Endothelial cell of umbilical vein (primary cell): Measurements from ENCODE around the gene INSC. TPM values are rescaled to one million over a fixed set of nuclear protein-coding genes. Genes with fewer than 3 reads are reported as not detected.

Experiments used
- BruUV-seq: library from RNA; stranded (reverse); fragments of 400-500 nt; replicated peaks from 2 replicates; lab custom pipeline; 2021; lab: Mats Ljungman, UMichigan
- CTCF ChIA-PET: fragments of 300-600, 350-600 bp; sonication (Branson Sonifier 250); formaldehyde crosslinking; loops from one replicate; lab custom pipeline; 2021; ENCODE audit warnings: antibody characterized with exemption, inconsistent platforms; lab: Charles Lee
- POLR2A ChIA-PET: fragments of 300-600, 350-600 bp; sonication (Branson Sonifier 250); formaldehyde crosslinking; loops from one replicate; lab custom pipeline; 2021; ENCODE audit warnings: antibody characterized with exemption, inconsistent platforms; lab: Charles Lee
- DNase-seq: peaks from one replicate; pipeline ENCODE4 v3.0.0-alpha.2; 2011; ENCODE audit warnings: low read depth, low spot score
- FAIRE-seq: peaks from 2 replicates; lab custom pipeline; 2011; peaks lifted over from hg19 to GRCh38; lab: Jason Lieb, UNC
- H2AFZ ChIP-seq: 2 replicates; pipeline ENCODE4 v1.6.0; 2012; ENCODE audit warnings: low read depth, low read length, control low read depth, inconsistent platforms
- H3K27ac ChIP-seq: 2 replicates; pipeline ENCODE4 v1.5.1; 2011; ENCODE audit warnings: low read depth, mild to moderate bottlenecking, control low read depth, low read length, moderate library complexity; ENCODE audit not compliant: insufficient read depth
- H3K27me3 ChIP-seq, 2 experiments: 2 replicates each; pipeline versions ENCODE4 v1.6.0 to v1.6.1; 2011; ENCODE audit warnings: low read length in 2 of 2, mixed read lengths in 1 of 2; ENCODE audit not compliant: control insufficient read depth in 2 of 2, insufficient read depth in 2 of 2
- H3K36me3 ChIP-seq, 2 experiments: 2 replicates in 1 of 2; 3 replicates in 1 of 2; pipeline ENCODE4 v1.5.1; 2011; ENCODE audit warnings: low read length in 2 of 2, mild to moderate bottlenecking in 1 of 2, moderate library complexity in 1 of 2; ENCODE audit not compliant: control insufficient read depth in 2 of 2, insufficient read depth in 2 of 2; ENCODE audit errors: extremely low read depth in 1 of 2
- H3K4me1 ChIP-seq: 3 replicates; pipeline ENCODE4 v1.5.1; 2011; ENCODE audit warnings: mild to moderate bottlenecking, low read length; ENCODE audit not compliant: control insufficient read depth, insufficient read depth; ENCODE audit errors: extremely low read depth
- H3K4me2 ChIP-seq: 2 replicates; pipeline ENCODE4 v1.6.1; 2011; ENCODE audit warnings: low read length, control low read depth, mixed read lengths; ENCODE audit not compliant: insufficient read depth
- H3K4me3 ChIP-seq, 3 experiments: fragments of 200-600 bp in 1 of 3; sonication (generic), shearing (Covaris generic) in 1 of 3; replicated peaks in 1 of 3; 2 replicates each; pipeline ENCODE4 v1.5.1; 2011 to 2016; ENCODE audit warnings: control low read depth in 3 of 3, low read length in 3 of 3, mild to moderate bottlenecking in 2 of 3, inconsistent platforms in 1 of 3, low read depth in 1 of 3, moderate library complexity in 1 of 3; ENCODE audit not compliant: insufficient read depth in 1 of 3
- H3K79me2 ChIP-seq: 2 replicates; pipeline ENCODE4 v1.6.0; 2012; ENCODE audit warnings: low read length, inconsistent platforms; ENCODE audit not compliant: control insufficient read depth, insufficient read depth
- H3K9ac ChIP-seq: replicated peaks from 2 replicates; pipeline ENCODE3; 2011; ENCODE audit warnings: low read length, control low read depth; ENCODE audit not compliant: insufficient read depth; ENCODE audit errors: extremely low read depth
- H3K9me1 ChIP-seq: replicated peaks from 3 replicates; pipeline ENCODE4 v1.6.0; 2011; ENCODE audit warnings: mild to moderate bottlenecking, low read length; ENCODE audit not compliant: control insufficient read depth, insufficient read depth; ENCODE audit errors: extremely low read depth
- H3K9me3 ChIP-seq: replicated peaks from 2 replicates; pipeline ENCODE4 v1.5.1; 2012; ENCODE audit warnings: low read length, inconsistent platforms; ENCODE audit not compliant: control insufficient read depth, insufficient read depth
- H4K20me1 ChIP-seq: replicated peaks from 2 replicates; pipeline ENCODE3; 2011; ENCODE audit warnings: mild to moderate bottlenecking, low read length; ENCODE audit not compliant: control insufficient read depth, insufficient read depth; ENCODE audit errors: extremely low read depth
- EZH2 ChIP-seq: IDR thresholded peaks from 2 replicates; pipeline ENCODE4 v1.6.1; 2012; ENCODE audit warnings: borderline replicate concordance, low read depth, mild to moderate bottlenecking, moderate library complexity, low read length, inconsistent platforms; ENCODE audit not compliant: severe bottlenecking
- FOS ChIP-seq: IDR thresholded peaks from 2 replicates; pipeline ENCODE4 v1.6.1; 2011; ENCODE audit warnings: mild to moderate bottlenecking, low read length, moderate library complexity, borderline replicate concordance; ENCODE audit not compliant: insufficient read depth
- GATA2 ChIP-seq: IDR thresholded peaks from 2 replicates; pipeline ENCODE4 v1.7.0; 2011; ENCODE audit warnings: low read depth, mild to moderate bottlenecking, moderate library complexity, mixed read lengths, low read length; ENCODE audit not compliant: insufficient read length, insufficient read depth
- JUN ChIP-seq: IDR thresholded peaks from 2 replicates; pipeline ENCODE4 v1.6.1; 2011; ENCODE audit warnings: borderline replicate concordance, low read depth; ENCODE audit not compliant: insufficient read length, insufficient read depth
- MYC ChIP-seq: IDR thresholded peaks from one replicate; pipeline ENCODE4 v1.6.1; 2011; ENCODE audit warnings: mild to moderate bottlenecking, low read depth, low read length
- POLR2A ChIP-seq: IDR thresholded peaks from 2 replicates; pipeline ENCODE4 v1.6.1; 2012; ENCODE audit warnings: low read depth, mild to moderate bottlenecking, control low read depth, low read length
- POLR2AphosphoS5 ChIP-seq: IDR thresholded peaks from 2 replicates; pipeline ENCODE4 v1.6.1; 2012; ENCODE audit warnings: low read depth, mild to moderate bottlenecking, control low read depth, low read length, moderate library complexity; ENCODE audit not compliant: insufficient read depth
- dilution Hi-C: fragments of 300-500 bp; cut with MboI; formaldehyde crosslinking; loops from one replicate; pipeline ENCODE4 v1.15.0; 2019; ENCODE audit warnings: low sequenced_read_pairs; ENCODE audit not compliant: extremely low pct_ligation_motif_present
- intact Hi-C: fragments of 100-400 bp; cut with micrococcal nuclease; formaldehyde crosslinking; loops from one replicate; pipeline ENCODE4 v1.10.0; 2022
- polyA plus RNA-seq, 4 experiments: library from polyadenylated mRNA; depleted of rRNA in 3 of 4; stranded (reverse) in 3 of 4; unstranded in 1 of 4; fragments of >200 nt; gene quantifications; 2 replicates each; pipeline versions ENCODE4 v1.2.1 to v1.2.3, GENCODE V29; 2011 to 2012; ENCODE audit warnings: missing spikeins in 1 of 4
- total RNA-seq: library from RNA; stranded (reverse); gene quantifications from 2 replicates; pipeline ENCODE4 v1.2.3, GENCODE V29; 2021
- TF ChIP-seq, protein P1 (sequence below), 2 donors: IDR thresholded peaks; 1 replicate in 1 of 2; 2 replicates in 1 of 2; pipeline ENCODE4 v1.5.1; 2011; ENCODE audit warnings: low read length in 2 of 2, mild to moderate bottlenecking in 2 of 2, moderate library complexity in 2 of 2, control low read depth in 1 of 2, inconsistent platforms in 1 of 2, low read depth in 1 of 2; ENCODE audit not compliant: insufficient read depth in 1 of 2; ENCODE audit errors: extremely low read depth in 1 of 2
- TF ChIP-seq, protein P2 (sequence below): IDR thresholded peaks from 2 replicates; pipeline ENCODE4 v1.6.1; 2011; ENCODE audit not compliant: insufficient read depth, insufficient read length

INSC gene
- total and polyA plus RNA-seq, 2 donors (not counting 3 experiments of a cell fraction or from before 2014, with no cell fraction given) = not detected

DNA sequence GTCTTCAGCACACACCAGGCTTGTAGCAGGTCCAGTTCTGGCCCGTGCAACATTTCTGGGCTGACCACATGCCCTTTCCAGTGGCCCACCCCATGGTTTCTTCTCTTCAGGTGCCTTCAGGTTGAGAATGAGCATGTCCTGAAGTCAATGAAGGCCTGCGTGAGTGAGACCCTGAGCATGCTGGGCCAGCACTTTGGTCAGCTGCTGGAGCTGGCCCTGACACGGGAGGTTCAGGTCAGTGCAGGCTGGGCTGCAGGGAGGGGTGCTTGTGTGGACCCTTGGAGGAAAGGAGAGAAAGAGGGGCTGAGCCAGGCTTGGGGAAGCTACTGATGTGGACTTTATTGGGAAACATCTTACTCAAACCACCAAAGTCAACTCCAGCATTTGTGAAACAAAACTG is 63.5 kb downstream of the INSC start:
- DNase-seq (no peak), FAIRE-seq (no peak)
- no peaks in the 10 kb centered on the region for H3K4me1 ChIP-seq
- no peaks in the 10 kb centered on the region for H3K9me3 ChIP-seq
- H3K4me3 ChIP-seq = no peak overlapping the region
- TF ChIP-seq, protein P1, sequence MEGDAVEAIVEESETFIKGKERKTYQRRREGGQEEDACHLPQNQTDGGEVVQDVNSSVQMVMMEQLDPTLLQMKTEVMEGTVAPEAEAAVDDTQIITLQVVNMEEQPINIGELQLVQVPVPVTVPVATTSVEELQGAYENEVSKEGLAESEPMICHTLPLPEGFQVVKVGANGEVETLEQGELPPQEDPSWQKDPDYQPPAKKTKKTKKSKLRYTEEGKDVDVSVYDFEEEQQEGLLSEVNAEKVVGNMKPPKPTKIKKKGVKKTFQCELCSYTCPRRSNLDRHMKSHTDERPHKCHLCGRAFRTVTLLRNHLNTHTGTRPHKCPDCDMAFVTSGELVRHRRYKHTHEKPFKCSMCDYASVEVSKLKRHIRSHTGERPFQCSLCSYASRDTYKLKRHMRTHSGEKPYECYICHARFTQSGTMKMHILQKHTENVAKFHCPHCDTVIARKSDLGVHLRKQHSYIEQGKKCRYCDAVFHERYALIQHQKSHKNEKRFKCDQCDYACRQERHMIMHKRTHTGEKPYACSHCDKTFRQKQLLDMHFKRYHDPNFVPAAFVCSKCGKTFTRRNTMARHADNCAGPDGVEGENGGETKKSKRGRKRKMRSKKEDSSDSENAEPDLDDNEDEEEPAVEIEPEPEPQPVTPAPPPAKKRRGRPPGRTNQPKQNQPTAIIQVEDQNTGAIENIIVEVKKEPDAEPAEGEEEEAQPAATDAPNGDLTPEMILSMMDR (IDR thresholded peaks at IDR 0.05; ENCODE audit: extremely low read depth in 1 of 2, insufficient read depth in 1 of 2, low read depth in 1 of 2, low read length in 2 of 2) = no peak
- no peak for TF ChIP-seq FOS
- no peak for TF ChIP-seq MYC
- TF ChIP-seq JUN = no peak
- TF ChIP-seq POLR2A = no peak
- TF ChIP-seq POLR2AphosphoS5 = no peak
- no peak for TF ChIP-seq GATA2
- no peak for TF ChIP-seq EZH2
- TF ChIP-seq, protein P2, sequence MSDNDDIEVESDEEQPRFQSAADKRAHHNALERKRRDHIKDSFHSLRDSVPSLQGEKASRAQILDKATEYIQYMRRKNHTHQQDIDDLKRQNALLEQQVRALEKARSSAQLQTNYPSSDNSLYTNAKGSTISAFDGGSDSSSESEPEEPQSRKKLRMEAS = no peak
- H3K27ac ChIP-seq = no peak overlapping the region
- H3K4me2 ChIP-seq = no peak overlapping the region
- H3K9ac ChIP-seq = no peak overlapping the region
- dilution Hi-C loops = no loop called here
- no peak overlapping the region for H2AFZ ChIP-seq
- ChIA-PET CTCF (no interaction called here), POLR2A (no interaction called here)
- no peaks in the 10 kb centered on the region for H3K79me2 ChIP-seq
- intact Hi-C loops = no loop called here
- H4K20me1 ChIP-seq = no peaks in the 10 kb centered on the region
- no peaks in the 10 kb centered on the region for H3K27me3 ChIP-seq
- H3K36me3 ChIP-seq = no peaks in the 10 kb centered on the region
- no TSS peak for BruUV-seq
- H3K9me1 ChIP-seq = no peaks in the 10 kb centered on the region
